SK-N-SH (cell line): ENCODE results near the gene LRRC15.

Experiments used
- CHD2 ChIP-seq: fragments of 150-350 bp; IDR thresholded peaks from 2 replicates; pipeline ENCODE4 v1.6.1; 2018; ENCODE audit warnings: low read length; ENCODE audit not compliant: partially characterized antibody
- EP300 ChIP-seq, 2 experiments: IDR thresholded peaks; 2 replicates each; pipeline versions ENCODE4 v1.4.0 to v1.6.1; 2012; ENCODE audit warnings: borderline replicate concordance in 1 of 2, low read depth in 1 of 2, low read length in 1 of 2
- FOXJ3 ChIP-seq: sonication (generic); formaldehyde crosslinking; IDR thresholded peaks from 2 replicates; pipeline ENCODE4 v1.5.1; 2020; ENCODE audit warnings: mild to moderate bottlenecking, missing genetic modification reagents
- POLR2AphosphoS5 ChIP-seq: IDR thresholded peaks from 2 replicates; pipeline ENCODE4 v1.6.1; 2012; ENCODE audit warnings: low read depth, low read length
- TAF1 ChIP-seq: IDR thresholded peaks from 2 replicates; pipeline ENCODE4 v1.6.1; 2012; ENCODE audit warnings: low read depth, mild to moderate bottlenecking, low read length, moderate library complexity, borderline replicate concordance
- TEAD4 ChIP-seq: IDR thresholded peaks from 2 replicates; pipeline ENCODE4 v1.4.0; 2012; ENCODE audit warnings: mild to moderate bottlenecking, borderline replicate concordance; ENCODE audit not compliant: insufficient read depth
- TF ChIP-seq, protein P1 (sequence below): fragments of 200-600 bp; sonication (generic); IDR thresholded peaks from 2 replicates; pipeline ENCODE4 v1.6.1; 2017; ENCODE audit warnings: antibody characterized with exemption, mild to moderate bottlenecking, moderate library complexity
- TF ChIP-seq, protein P2 (sequence below): IDR thresholded peaks from 2 replicates; pipeline ENCODE4 v1.4.0; 2012; ENCODE audit warnings: low read depth, borderline replicate concordance

DNA sequence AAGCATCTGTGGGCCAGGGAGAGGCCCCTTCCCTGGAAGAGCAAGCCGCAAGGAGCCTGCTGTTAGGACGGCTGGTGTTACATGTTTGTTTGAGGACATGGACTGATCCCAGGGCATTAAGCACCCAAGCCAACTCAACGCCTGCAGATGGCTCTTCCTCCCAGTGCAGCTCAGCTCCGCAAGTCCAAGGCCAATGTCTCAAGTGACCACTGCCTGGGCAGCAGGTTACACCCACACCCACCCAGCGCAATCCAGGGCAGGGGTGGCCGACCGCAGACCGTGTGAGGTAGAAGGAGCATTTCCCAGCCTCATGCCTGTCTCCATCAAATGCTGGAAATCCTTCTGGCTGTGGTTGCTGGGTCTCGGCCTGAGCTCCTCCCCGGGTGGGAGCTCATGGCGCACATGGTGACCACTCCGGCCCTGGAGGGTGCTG lies 15.0 kb upstream of the LRRC15 start:
- TF ChIP-seq TAF1 (no peak), TEAD4 (no peak), FOXJ3 (CRISPR knock-in tag) (no peak), CHD2 (no peak), POLR2AphosphoS5 (no peak), EP300 (IDR thresholded peaks at IDR 0.05; ENCODE audit: borderline replicate concordance in 1 of 2, low read depth in 1 of 2, low read length in 1 of 2) (no peak)
- TF ChIP-seq, protein P1, sequence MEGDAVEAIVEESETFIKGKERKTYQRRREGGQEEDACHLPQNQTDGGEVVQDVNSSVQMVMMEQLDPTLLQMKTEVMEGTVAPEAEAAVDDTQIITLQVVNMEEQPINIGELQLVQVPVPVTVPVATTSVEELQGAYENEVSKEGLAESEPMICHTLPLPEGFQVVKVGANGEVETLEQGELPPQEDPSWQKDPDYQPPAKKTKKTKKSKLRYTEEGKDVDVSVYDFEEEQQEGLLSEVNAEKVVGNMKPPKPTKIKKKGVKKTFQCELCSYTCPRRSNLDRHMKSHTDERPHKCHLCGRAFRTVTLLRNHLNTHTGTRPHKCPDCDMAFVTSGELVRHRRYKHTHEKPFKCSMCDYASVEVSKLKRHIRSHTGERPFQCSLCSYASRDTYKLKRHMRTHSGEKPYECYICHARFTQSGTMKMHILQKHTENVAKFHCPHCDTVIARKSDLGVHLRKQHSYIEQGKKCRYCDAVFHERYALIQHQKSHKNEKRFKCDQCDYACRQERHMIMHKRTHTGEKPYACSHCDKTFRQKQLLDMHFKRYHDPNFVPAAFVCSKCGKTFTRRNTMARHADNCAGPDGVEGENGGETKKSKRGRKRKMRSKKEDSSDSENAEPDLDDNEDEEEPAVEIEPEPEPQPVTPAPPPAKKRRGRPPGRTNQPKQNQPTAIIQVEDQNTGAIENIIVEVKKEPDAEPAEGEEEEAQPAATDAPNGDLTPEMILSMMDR = no peak
- TF ChIP-seq, protein P2, sequence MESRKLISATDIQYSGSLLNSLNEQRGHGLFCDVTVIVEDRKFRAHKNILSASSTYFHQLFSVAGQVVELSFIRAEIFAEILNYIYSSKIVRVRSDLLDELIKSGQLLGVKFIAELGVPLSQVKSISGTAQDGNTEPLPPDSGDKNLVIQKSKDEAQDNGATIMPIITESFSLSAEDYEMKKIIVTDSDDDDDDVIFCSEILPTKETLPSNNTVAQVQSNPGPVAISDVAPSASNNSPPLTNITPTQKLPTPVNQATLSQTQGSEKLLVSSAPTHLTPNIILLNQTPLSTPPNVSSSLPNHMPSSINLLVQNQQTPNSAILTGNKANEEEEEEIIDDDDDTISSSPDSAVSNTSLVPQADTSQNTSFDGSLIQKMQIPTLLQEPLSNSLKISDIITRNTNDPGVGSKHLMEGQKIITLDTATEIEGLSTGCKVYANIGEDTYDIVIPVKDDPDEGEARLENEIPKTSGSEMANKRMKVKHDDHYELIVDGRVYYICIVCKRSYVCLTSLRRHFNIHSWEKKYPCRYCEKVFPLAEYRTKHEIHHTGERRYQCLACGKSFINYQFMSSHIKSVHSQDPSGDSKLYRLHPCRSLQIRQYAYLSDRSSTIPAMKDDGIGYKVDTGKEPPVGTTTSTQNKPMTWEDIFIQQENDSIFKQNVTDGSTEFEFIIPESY = no peak
